Uterus (tissue), 4 donors: ENCODE results near the gene C1orf21. TPM values are rescaled to one million over a fixed set of nuclear protein-coding genes. Genes with fewer than 3 reads are reported as not detected.

Experiments used
- DNase-seq, 2 donors: peaks; one replicate each; pipeline ENCODE4 v3.0.0-alpha.2; 2019 to 2020
- H3K27ac ChIP-seq, 2 donors: fragments of 200-600 bp; sonication (generic); 1 replicate in 1 of 2; 2 replicates in 1 of 2; pipeline ENCODE4 v1.5.1; 2016 to 2018
- H3K27me3 ChIP-seq, 2 donors: fragments of 200-600 bp; sonication (generic); one replicate each; pipeline ENCODE4 v1.5.1; 2018 to 2019; ENCODE audit warnings: control low read depth in 1 of 2
- H3K36me3 ChIP-seq, 2 donors: fragments of 200-600 bp; sonication (generic); one replicate each; pipeline ENCODE4 v1.5.1; 2019; ENCODE audit warnings: control low read depth in 1 of 2
- H3K4me1 ChIP-seq, 2 donors: fragments of 200-600 bp; sonication (generic); one replicate each; pipeline ENCODE4 v1.5.1; 2018 to 2019; ENCODE audit warnings: control low read depth in 1 of 2
- H3K4me3 ChIP-seq, 2 donors: fragments of 200-600 bp; sonication (generic); 1 replicate in 1 of 2; 2 replicates in 1 of 2; pipeline ENCODE4 v1.5.1; 2018 to 2019; ENCODE audit warnings: mild to moderate bottlenecking in 1 of 2
- H3K9me3 ChIP-seq, 2 donors: fragments of 200-600 bp; sonication (generic); one replicate each; pipeline ENCODE4 v1.5.1; 2019; ENCODE audit warnings: control low read depth in 1 of 2
- CTCF ChIP-seq, 4 experiments: fragments of 200-600 bp in 2 of 4; fragments of 450-650 bp in 2 of 4; sonication (generic) in 2 of 4; IDR thresholded peaks; one replicate each; pipeline ENCODE4 v1.5.1; 2016 to 2019; ENCODE audit warnings: antibody characterized with exemption in 4 of 4, mild to moderate bottlenecking in 2 of 4, moderate library complexity in 1 of 4
- POLR2A ChIP-seq, 2 donors: fragments of 450-650 bp; IDR thresholded peaks; one replicate each; pipeline ENCODE4 v1.6.1; 2016; ENCODE audit warnings: antibody characterized with exemption in 2 of 2, mild to moderate bottlenecking in 1 of 2, moderate library complexity in 1 of 2
- intact Hi-C: fragments of 100-400 bp; cut with DNase I; formaldehyde crosslinking; loops from one replicate; pipeline ENCODE4 v1.15.1; 2023; ENCODE audit warnings: low total_unique reads
- total RNA-seq, 4 donors: library from RNA; depleted of rRNA in 3 of 4; stranded (reverse); fragments of >200 nt in 3 of 4; gene quantifications; one replicate each; pipeline versions ENCODE4 v1.1.0 to v1.2.4, GENCODE V29; 2014 to 2023
- donor health status: DM: yes; HTN: yes; CAD: no.

C1orf21 gene
- total RNA-seq, 4 donors from 2014 or later, result 15.0 to 71.0 (median 44.5) TPM

- intact Hi-C loops, result loop anchor here (10.0 kb wide), 1 partner anchor 281 kb away; no protein-coding TSS in a partner anchor
- no peak overlapping the region for H3K27ac ChIP-seq
- TF ChIP-seq POLR2A (IDR thresholded peaks at IDR 0.05), result no peak
- no peak for TF ChIP-seq CTCF (IDR thresholded peaks at IDR 0.05)
Measured at GRCh38 chr1:184383772-184384323, 3.0 kb upstream of the C1orf21 start.

GRCh38 chr1:184385865-184386311 lies 941 bp upstream of the C1orf21 start:
- Histone ChIP-seq H3K9me3 (no peaks in the 10 kb centered on the region), H3K4me3 (peak overlapping the region; percentile 75 to 92), H3K36me3 (no peaks in the 10 kb centered on the region), H3K27ac (peak overlapping the region; percentile 88 to 92), H3K27me3 (no peaks in the 10 kb centered on the region), H3K4me1 (peaks cover 0 to 6% of the 10 kb centered on the region in 2 donors)
- no peak for DNase-seq
- intact Hi-C loops, result loop anchor here (10.0 kb wide), 1 partner anchor 279 kb away; no protein-coding TSS in a partner anchor
- TF ChIP-seq POLR2A (IDR thresholded peaks at IDR 0.05), result no peak
- TF ChIP-seq CTCF (IDR thresholded peaks at IDR 0.05), result no peak

More at GRCh38 chr1:184383772-184384323, 3.0 kb upstream of the C1orf21 start:
- Histone ChIP-seq H3K36me3 (no peaks in the 10 kb centered on the region), H3K27me3 (no peaks in the 10 kb centered on the region), H3K9me3 (no peaks in the 10 kb centered on the region), H3K4me3 (no peak overlapping the region), H3K4me1 (no peaks in the 10 kb centered on the region)
- no peak for DNase-seq

DNA sequence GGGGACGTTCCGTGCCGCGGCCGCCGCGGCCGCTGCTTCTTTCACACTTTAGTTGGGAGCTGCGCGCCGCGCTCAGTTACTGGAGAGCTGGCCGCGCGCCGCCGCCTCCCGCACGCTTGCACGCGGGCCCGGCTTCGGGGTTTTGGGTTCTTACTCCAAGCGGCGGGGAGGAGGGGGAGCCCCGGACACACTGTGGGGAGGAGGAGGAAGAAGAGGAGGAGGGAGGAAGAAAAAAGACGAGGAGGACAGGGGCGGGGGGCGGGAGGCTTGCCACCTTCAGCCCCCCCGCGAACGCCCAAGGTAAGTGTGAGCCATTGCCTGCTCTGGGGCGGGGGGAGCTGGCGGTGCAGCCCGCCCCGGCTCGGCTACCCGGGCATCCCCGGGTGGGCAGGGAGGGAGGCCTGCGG lies 243 bp downstream of the C1orf21 start:
- DNase-seq, result no peak
- H3K27me3 ChIP-seq, result no peaks in the 10 kb centered on the region
- intact Hi-C loops, result loop anchor here (10.0 kb wide), 1 partner anchor 278 kb away; no protein-coding TSS in a partner anchor
- H3K9me3 ChIP-seq, result no peaks in the 10 kb centered on the region
- H3K4me3 ChIP-seq, result peak overlapping the region; percentile 75 to 92
- H3K4me1 ChIP-seq, result peaks cover 0 to 6% of the 10 kb centered on the region in 2 donors
- TF ChIP-seq POLR2A (IDR thresholded peaks at IDR 0.05) (no peak), CTCF (IDR thresholded peaks at IDR 0.05) (peak in 1 of 4 experiments; percentile 19)
- no peaks in the 10 kb centered on the region for H3K36me3 ChIP-seq
- peak overlapping the region; percentile 88 to 92 for H3K27ac ChIP-seq

DNA sequence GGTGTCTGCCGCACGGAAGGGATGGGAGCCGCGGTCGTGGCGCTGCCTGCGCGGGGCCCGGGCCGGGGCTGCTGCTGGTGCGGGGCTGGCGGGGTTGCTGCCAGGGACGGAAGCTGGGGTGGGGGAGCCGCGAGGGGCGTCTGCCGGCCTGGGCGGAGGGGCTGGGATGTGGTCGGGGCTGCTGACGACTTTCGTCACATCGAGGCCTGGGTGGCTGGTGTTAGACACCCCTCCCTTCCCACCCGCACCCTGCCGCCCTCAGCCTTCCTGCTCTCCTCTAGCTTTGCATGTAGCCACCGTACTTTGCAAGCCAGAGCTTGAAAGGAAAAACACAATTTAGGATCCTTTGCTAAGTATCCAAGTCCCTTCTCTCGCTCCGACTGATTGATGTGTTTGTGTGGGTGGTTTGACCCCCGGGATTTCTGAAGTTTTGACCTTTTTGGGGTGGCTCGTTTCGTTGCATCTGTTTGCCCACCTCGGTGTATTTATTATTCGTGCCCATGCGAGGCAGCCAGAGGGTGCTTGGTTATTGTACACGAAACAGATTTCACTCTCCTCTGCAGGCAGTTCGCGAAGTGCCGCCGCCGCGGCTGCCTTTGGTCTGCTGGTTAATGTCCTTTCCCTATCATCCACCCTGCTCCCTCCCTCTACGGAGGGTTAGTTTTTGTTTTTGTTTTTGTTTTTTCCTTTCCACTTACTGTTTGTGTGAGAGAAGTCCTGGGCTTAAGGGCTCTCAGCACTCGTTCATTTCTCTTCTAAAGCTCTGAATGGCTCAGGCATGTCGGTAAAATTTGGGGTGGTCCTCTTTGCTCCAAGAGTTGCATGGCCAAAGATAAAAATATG lies 868 bp downstream of the C1orf21 start:
- no peaks in the 10 kb centered on the region for H3K36me3 ChIP-seq
- intact Hi-C loops, result loop anchor here (10.0 kb wide), 1 partner anchor 277 kb away; no protein-coding TSS in a partner anchor
- no peaks in the 10 kb centered on the region for H3K27me3 ChIP-seq
- H3K27ac ChIP-seq, result peak overlapping the region; percentile 88 to 92
- H3K4me3 ChIP-seq, result peak overlapping the region; percentile 75 to 92
- TF ChIP-seq POLR2A (IDR thresholded peaks at IDR 0.05) (no peak), CTCF (IDR thresholded peaks at IDR 0.05) (peak in 1 of 4 experiments; percentile 30)
- peak; percentile 48 to 53 for DNase-seq
- peaks cover 0 to 6% of the 10 kb centered on the region in 2 donors for H3K4me1 ChIP-seq
- H3K9me3 ChIP-seq, result no peaks in the 10 kb centered on the region
